PC-3 (cell line): Measurements from ENCODE around the gene TERF2IP. TPM values are rescaled to one million over a fixed set of nuclear protein-coding genes. Genes with fewer than 3 reads are reported as not detected.

Experiments
- ATAC-seq: fragments of 200-7000 bp; cut with Tn5 transposase; 2 replicates; pipeline ENCODE4 v1.9.1; 2020; ENCODE audit warnings: mild to moderate bottlenecking, moderate library complexity
- BruUV-seq: library from RNA; stranded (reverse); fragments of 400-500 nt; replicated peaks from 2 replicates; lab custom pipeline; 2021; lab: Mats Ljungman, UMichigan
- CTCF ChIA-PET: fragments of 300-600 bp; sonication (Branson Sonifier 250); formaldehyde crosslinking; loops from one replicate; lab custom pipeline; 2022; ENCODE audit warnings: antibody characterized with exemption; lab: Charles Lee
- POLR2A ChIA-PET: fragments of 300-600 bp; sonication (Branson Sonifier 250); formaldehyde crosslinking; loops from one replicate; lab custom pipeline; 2022; ENCODE audit warnings: antibody characterized with exemption; ENCODE audit not compliant: unreplicated experiment; lab: Charles Lee
- DNase-seq: peaks from one replicate; pipeline ENCODE4 v3.0.0-alpha.2; 2015
- H2AFZ ChIP-seq: fragments of 300-600 bp; sonication (generic); 2 replicates; pipeline ENCODE4 v1.6.0; 2016; ENCODE audit warnings: antibody characterized with exemption, low read length
- H3F3A ChIP-seq: fragments of 300-600 bp; sonication (generic); one replicate; pipeline ENCODE4 v1.6.0; 2017; ENCODE audit warnings: antibody characterized with exemption, low read length, control low read depth, mild to moderate bottlenecking; ENCODE audit not compliant: unreplicated experiment
- H3K27ac ChIP-seq: fragments of 300-600 bp; sonication (generic); 2 replicates; pipeline ENCODE4 v1.5.1; 2016; ENCODE audit warnings: mild to moderate bottlenecking, low read length
- H3K27me3 ChIP-seq: fragments of 300-600 bp; sonication (generic); 2 replicates; pipeline ENCODE4 v1.6.1; 2016; ENCODE audit warnings: low read length, mixed read lengths
- H3K36me3 ChIP-seq: fragments of 300-600 bp; sonication (generic); 2 replicates; pipeline ENCODE4 v1.6.1; 2016; ENCODE audit warnings: low read depth, mixed run types, low read length, mixed read lengths
- H3K4me1 ChIP-seq: fragments of 300-600 bp; sonication (generic); 2 replicates; pipeline ENCODE4 v1.5.1; 2016; ENCODE audit warnings: low read length; ENCODE audit not compliant: insufficient read depth
- H3K4me2 ChIP-seq: fragments of 300-600 bp; sonication (generic); 2 replicates; pipeline ENCODE4 v1.6.0; 2016; ENCODE audit warnings: low read length
- H3K4me3 ChIP-seq: fragments of 300-600 bp; sonication (generic); 2 replicates; pipeline ENCODE4 v1.5.1; 2016; ENCODE audit warnings: mild to moderate bottlenecking, low read length, mixed read lengths
- H3K79me2 ChIP-seq: fragments of 300-600 bp; sonication (generic); 2 replicates; pipeline ENCODE4 v1.6.1; 2017; ENCODE audit warnings: low read length, mixed read lengths
- H3K9ac ChIP-seq: fragments of 300-600 bp; sonication (generic); 2 replicates; pipeline ENCODE4 v1.6.0; 2016; ENCODE audit warnings: mild to moderate bottlenecking, low read length
- H3K9me2 ChIP-seq: fragments of 300-600 bp; sonication (generic); replicated peaks from 2 replicates; pipeline ENCODE4 v1.6.1; 2016; ENCODE audit warnings: mixed run types, low read length, mixed read lengths
- H3K9me3 ChIP-seq: fragments of 300-600 bp; sonication (generic); 2 replicates; pipeline ENCODE4 v1.6.1; 2016; ENCODE audit warnings: low read length, mixed read lengths
- H4K20me1 ChIP-seq: fragments of 300-600 bp; sonication (generic); 2 replicates; pipeline ENCODE4 v1.6.1; 2016; ENCODE audit warnings: low read length, mixed read lengths
- EZH2 ChIP-seq: fragments of 300-600 bp; sonication (generic); IDR thresholded peaks from one replicate; pipeline ENCODE4 v1.6.1; 2017; ENCODE audit warnings: antibody characterized with exemption, mild to moderate bottlenecking, low read length; ENCODE audit not compliant: unreplicated experiment
- EZH2phosphoT487 ChIP-seq: fragments of 300-600 bp; sonication (generic); IDR thresholded peaks from 2 replicates; pipeline ENCODE4 v1.6.1; 2018; ENCODE audit warnings: mild to moderate bottlenecking, antibody characterized with exemption, low read length, borderline replicate concordance
- intact Hi-C: fragments of 100-400 bp; cut with micrococcal nuclease; formaldehyde crosslinking; loops from 2 replicates; pipeline ENCODE4 v1.9.0; 2023
- total RNA-seq: library from RNA; depleted of rRNA; stranded (reverse); fragments of >200 nt; gene quantifications from 2 replicates; pipeline ENCODE4 v1.2.3, GENCODE V29; 2014
- TF ChIP-seq, protein P1 (sequence below): fragments of 300-600 bp; sonication (generic); conservative IDR thresholded peaks from 2 replicates; pipeline ENCODE4 v1.5.1; 2017; ENCODE audit warnings: antibody characterized with exemption, low read depth, mild to moderate bottlenecking, low read length

The TERF2IP gene
- total RNA-seq, 1 experiment from 2014 or later, result 25.7 TPM

DNA sequence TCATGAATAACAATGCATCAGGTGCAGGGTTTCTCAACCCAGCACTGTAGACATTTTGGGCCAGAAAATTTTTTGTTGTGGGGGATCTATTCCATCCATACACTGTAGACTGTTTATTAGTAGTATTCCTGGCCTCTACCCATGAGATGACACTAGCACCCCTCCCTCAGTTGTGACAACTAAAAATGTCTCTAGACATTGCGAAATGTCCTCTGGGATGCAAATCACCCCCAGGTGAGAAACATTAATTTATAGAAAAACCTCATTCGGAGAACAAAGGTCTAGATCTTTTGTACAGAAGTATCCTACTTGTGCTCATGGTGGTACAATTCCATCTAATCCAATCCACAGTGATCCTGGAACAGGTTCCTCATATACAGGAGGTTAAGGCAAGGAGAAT lies 28.8 kb upstream of the TERF2IP start:
- intact Hi-C loops, result no loop called here
- Histone ChIP-seq H3K27me3 (no peaks in the 10 kb centered on the region), H3K4me1 (peaks cover 43% of the 10 kb centered on the region), H3K9me2 (no peaks in the 10 kb centered on the region), H3K9me3 (no peaks in the 10 kb centered on the region), H3K9ac (no peak overlapping the region), H3F3A (no peaks in the 10 kb centered on the region), H3K4me2 (no peak overlapping the region), H3K4me3 (no peak overlapping the region), H2AFZ (no peak overlapping the region), H4K20me1 (no peaks in the 10 kb centered on the region), H3K36me3 (0 out of 2 replicates have a peak, but pooled peaks cover 3% of the 10 kb centered on the region), H3K27ac (no peak overlapping the region), H3K79me2 (peaks cover 14% of the 10 kb centered on the region)
- DNase-seq (no peak), ATAC-seq (no peak)
- POLR2A ChIA-PET, result no interaction called here
- TF ChIP-seq, protein P1, sequence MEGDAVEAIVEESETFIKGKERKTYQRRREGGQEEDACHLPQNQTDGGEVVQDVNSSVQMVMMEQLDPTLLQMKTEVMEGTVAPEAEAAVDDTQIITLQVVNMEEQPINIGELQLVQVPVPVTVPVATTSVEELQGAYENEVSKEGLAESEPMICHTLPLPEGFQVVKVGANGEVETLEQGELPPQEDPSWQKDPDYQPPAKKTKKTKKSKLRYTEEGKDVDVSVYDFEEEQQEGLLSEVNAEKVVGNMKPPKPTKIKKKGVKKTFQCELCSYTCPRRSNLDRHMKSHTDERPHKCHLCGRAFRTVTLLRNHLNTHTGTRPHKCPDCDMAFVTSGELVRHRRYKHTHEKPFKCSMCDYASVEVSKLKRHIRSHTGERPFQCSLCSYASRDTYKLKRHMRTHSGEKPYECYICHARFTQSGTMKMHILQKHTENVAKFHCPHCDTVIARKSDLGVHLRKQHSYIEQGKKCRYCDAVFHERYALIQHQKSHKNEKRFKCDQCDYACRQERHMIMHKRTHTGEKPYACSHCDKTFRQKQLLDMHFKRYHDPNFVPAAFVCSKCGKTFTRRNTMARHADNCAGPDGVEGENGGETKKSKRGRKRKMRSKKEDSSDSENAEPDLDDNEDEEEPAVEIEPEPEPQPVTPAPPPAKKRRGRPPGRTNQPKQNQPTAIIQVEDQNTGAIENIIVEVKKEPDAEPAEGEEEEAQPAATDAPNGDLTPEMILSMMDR, result no peak
- TF ChIP-seq EZH2phosphoT487 (no peak), EZH2 (no peak)
- CTCF ChIA-PET, result no interaction called here
- BruUV-seq, result no TSS peak

DNA sequence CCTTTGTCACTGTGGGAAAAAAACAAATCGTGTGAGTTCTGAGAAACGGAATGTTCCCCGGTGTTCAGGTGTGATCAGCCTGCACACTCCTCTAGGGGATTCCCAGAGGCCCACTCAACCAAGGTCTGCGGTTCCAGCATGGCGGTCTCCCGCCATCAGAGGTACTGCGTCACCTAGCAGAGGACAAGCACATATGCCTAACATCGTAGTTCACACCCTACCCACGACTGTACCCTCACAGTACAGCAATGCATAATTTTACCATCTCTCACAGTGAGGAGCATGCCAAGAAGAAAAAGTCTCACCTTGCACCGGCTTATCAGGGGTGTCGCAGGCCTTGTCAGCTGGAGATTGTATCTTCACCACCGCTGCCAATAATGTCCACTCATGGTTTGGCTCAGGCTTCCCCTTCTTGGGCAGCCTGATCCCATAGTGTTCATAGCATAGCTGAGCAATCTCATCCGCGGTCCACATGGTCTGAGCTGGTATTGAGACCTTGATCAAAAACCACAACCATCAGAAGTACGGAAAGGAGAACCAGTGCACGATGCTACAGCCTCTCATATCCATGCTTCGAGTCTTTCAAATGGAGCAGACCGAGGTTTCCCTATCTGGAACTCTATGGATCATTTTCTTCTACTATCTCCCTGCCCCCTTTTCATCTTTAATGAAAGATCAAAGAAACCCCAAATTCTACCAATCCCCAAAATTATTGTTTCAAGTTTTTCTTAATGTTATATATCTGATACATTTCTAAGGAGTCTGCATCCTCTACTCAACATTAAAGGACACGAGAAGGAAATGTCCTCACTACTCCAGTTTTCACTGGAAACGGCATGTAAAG lies 27.0 kb upstream of the TERF2IP start:
- no TSS peak for BruUV-seq
- no peak for TF ChIP-seq EZH2
- TF ChIP-seq, protein P1, result no peak
- DNase-seq, result no peak
- ChIA-PET POLR2A (no interaction called here), CTCF (interaction anchor here (1.0 kb wide), 4 partner anchors 27 to 103 kb away, joined by 3 to 6 read pairs (median 4); partner anchors contain the start of genes KARS1 and TERF2IP)
- peaks cover 14% of the 10 kb centered on the region for H3K79me2 ChIP-seq
- no peaks in the 10 kb centered on the region for H3K27me3 ChIP-seq
- H3K36me3 ChIP-seq, result 0 out of 2 replicates have a peak, but pooled peaks cover 2% of the 10 kb centered on the region
- no peak overlapping the region for H2AFZ ChIP-seq
- peak overlapping the region; percentile 99 for H3K4me2 ChIP-seq
- no peaks in the 10 kb centered on the region for H3K9me3 ChIP-seq
- H3K9me2 ChIP-seq, result no peaks in the 10 kb centered on the region
- no peak for ATAC-seq
- H3K9ac ChIP-seq, result no peak overlapping the region
- H4K20me1 ChIP-seq, result no peaks in the 10 kb centered on the region
- H3K4me3 ChIP-seq, result no peak overlapping the region
- no peak overlapping the region for H3K27ac ChIP-seq
- H3F3A ChIP-seq, result no peaks in the 10 kb centered on the region
- H3K4me1 ChIP-seq, result peaks cover 28% of the 10 kb centered on the region
- intact Hi-C loops, result loop anchor here (5.0 kb wide), 2 partner anchors 63 to 158 kb away; partner anchors contain the start of genes TMEM170A and TMEM231

DNA sequence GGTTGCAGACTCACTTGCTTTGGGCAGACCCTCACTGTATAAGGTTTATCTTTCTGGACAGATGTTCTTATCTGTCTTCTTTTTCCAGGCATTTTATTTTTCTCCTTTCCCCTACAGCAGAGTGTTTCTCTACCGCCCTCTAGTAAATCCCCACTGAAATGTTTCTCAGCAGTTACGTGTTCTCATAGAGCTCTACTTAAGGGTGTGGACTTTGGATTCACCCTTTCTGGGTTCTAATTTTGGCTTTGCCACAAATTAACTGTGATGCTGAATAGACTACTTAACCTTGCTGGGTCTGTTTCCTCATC lies 26.4 kb upstream of the TERF2IP start:
- POLR2A ChIA-PET, result no interaction called here
- no peak for ATAC-seq
- no peaks in the 10 kb centered on the region for H3F3A ChIP-seq
- intact Hi-C loops, result loop anchor here (5.0 kb wide), 2 partner anchors 64 to 159 kb away; partner anchors contain the start of genes TMEM170A and TMEM231
- no peaks in the 10 kb centered on the region; the same call in 1 of the 2 replicates for H3K36me3 ChIP-seq
- DNase-seq, result peak; percentile 39
- peaks cover 22% of the 10 kb centered on the region for H3K4me1 ChIP-seq
- H3K27ac ChIP-seq, result no peak overlapping the region
- H3K9me2 ChIP-seq, result no peaks in the 10 kb centered on the region
- CTCF ChIA-PET, result interaction anchor here (0.5 to 1.0 kb wide), 6 partner anchors 26 to 756 kb away, joined by 3 to 8 read pairs (median 6); partner anchors contain the start of genes KARS1 and TERF2IP
- H3K4me3 ChIP-seq, result peak overlapping the region; percentile 96; the same call in 1 of the 2 replicates
- peaks cover 14% of the 10 kb centered on the region for H3K79me2 ChIP-seq
- TF ChIP-seq EZH2, result no peak
- TF ChIP-seq, protein P1, result peak; percentile 63
- H3K9me3 ChIP-seq, result no peaks in the 10 kb centered on the region
- no peaks in the 10 kb centered on the region for H3K27me3 ChIP-seq
- no peak overlapping the region for H3K9ac ChIP-seq
- BruUV-seq, result no TSS peak
- H3K4me2 ChIP-seq, result peak overlapping the region; percentile 99
- no peak overlapping the region for H2AFZ ChIP-seq
- no peaks in the 10 kb centered on the region for H4K20me1 ChIP-seq
